ENCODE results near the gene CRIP3.

CRIP3 gene

DNA sequence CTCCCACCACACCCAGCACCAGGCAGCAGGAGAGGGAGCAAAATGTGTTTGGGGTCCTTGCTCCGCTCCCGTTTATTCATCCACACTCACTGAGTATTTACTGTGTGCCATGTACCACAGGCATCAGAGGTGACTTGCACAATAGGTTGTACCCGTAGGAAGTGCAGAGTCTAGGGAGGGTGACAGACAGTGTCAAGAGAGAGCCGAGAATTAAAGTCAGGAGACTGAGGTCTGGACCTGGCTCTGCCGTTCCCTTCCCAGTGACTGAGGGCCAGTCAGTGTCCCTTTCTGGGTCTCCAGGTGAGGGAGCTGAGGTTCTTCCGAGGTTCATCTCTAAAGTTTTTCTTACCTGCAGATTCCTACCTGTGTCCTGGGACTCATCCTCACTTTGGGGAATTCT, 43.1 kb downstream of the CRIP3 start:
- Histone ChIP-seq H3K4me1 (ENCODE audit: control insufficient read depth in 1 of 2, insufficient read depth in 2 of 2, low read length in 2 of 2) (peaks cover 35 to 38% of the 10 kb centered on the region in 2 donors), H3K4me3 (ENCODE audit: low read depth in 1 of 2, low read length in 2 of 2) (no peak overlapping the region), H3K9ac (ENCODE audit: low read depth in 1 of 2, low read length in 2 of 2) (no peak overlapping the region), H3K36me3 (ENCODE audit: control insufficient read depth in 1 of 2, insufficient read depth in 2 of 2, low read length in 2 of 2) (no peaks in the 10 kb centered on the region), H3K9me3 (ENCODE audit: control insufficient read depth in 1 of 2, low read length in 2 of 2) (no peaks in the 10 kb centered on the region), H3K27me3 (ENCODE audit: control insufficient read depth in 1 of 2, insufficient read depth in 2 of 2, low read length in 2 of 2) (peaks cover 0 to 3% of the 10 kb centered on the region in 2 donors), H3K27ac (ENCODE audit: low read depth, low read length) (no peak overlapping the region)

DNA sequence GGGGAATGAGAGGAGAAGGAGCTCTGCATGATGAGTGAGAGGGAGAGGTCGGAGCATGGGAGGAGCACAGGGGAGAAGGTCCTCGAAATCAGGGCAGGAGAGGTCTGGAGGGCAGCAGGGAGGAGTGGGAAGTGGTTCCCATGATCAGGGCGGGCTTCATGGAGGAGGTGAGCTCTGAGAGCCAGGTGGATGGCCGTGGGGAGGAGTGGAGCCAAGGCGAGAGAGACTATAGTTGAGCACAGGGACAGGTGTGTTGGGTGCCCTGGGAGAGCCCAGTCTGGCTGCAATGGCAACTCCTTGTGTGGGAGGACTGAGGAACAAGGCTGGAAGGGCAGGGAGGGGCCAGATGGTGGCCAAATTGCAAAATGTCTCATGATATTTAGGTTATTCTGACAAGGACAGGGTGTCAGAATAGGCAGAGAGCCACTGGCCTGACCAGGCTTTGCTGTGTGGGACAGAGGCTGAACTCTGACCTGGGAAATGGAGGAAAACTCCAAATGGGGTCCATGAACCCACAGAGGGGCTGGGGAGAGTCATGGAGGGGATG, 44.0 kb downstream of the CRIP3 start:
- no peaks in the 10 kb centered on the region for H3K9me3 ChIP-seq (ENCODE audit: control insufficient read depth in 1 of 2, low read length in 2 of 2)
- H3K36me3 ChIP-seq (ENCODE audit: control insufficient read depth in 1 of 2, insufficient read depth in 2 of 2, low read length in 2 of 2), result no peaks in the 10 kb centered on the region
- H3K27ac ChIP-seq (ENCODE audit: low read depth, low read length), result no peak overlapping the region
- H3K9ac ChIP-seq (ENCODE audit: low read depth in 1 of 2, low read length in 2 of 2), result no peak overlapping the region
- H3K4me1 ChIP-seq (ENCODE audit: control insufficient read depth in 1 of 2, insufficient read depth in 2 of 2, low read length in 2 of 2), result peaks cover 26 to 32% of the 10 kb centered on the region in 2 donors
- peaks cover 0 to 3% of the 10 kb centered on the region in 2 donors for H3K27me3 ChIP-seq (ENCODE audit: control insufficient read depth in 1 of 2, insufficient read depth in 2 of 2, low read length in 2 of 2)
- no peak overlapping the region for H3K4me3 ChIP-seq (ENCODE audit: low read depth in 1 of 2, low read length in 2 of 2)

DNA sequence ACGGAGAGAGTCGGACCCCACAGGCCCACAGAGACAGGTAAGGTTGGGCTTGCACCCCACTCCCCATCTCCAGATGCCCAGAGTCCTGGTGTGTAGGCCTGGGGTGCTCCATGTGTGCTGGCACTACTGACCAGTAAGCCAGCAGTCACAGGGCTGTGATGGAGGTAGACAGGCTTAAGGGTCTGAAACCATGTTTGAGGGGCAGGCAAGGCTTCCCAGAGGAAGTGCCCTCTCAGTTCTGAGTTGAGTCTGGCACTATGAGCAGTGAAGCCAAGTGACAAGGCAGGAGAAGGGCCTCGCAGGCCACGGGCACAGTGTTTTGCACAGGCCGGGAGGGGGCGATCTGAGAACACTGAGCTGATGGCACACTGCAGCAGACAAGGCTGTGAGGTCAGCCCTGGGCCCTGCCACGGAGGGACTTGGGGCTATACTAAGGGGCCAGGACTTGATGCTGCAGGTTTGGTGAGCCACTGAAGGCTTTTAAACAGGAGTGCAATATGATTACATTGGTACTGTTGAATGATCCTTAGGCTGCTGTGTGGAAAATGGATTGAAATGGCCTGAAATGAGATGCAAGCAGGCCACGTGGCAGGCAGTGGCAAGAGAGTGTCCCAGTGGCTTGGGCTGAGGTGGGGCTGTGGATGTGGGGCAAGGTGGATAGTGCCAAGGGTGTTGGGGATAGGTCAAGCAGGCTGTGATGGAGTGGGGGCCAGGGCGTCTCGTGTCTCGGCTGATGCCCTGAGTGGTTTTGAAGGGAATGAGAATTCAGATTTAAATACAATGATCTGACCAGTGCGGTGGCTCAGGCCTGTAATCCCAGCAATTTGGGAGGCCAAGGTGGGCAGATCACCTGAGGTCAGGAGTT, 45.1 kb downstream of the CRIP3 start:
- Histone ChIP-seq H3K9me3 (ENCODE audit: control insufficient read depth in 1 of 2, low read length in 2 of 2) (no peaks in the 10 kb centered on the region), H3K27ac (ENCODE audit: low read depth, low read length) (no peak overlapping the region), H3K9ac (ENCODE audit: low read depth in 1 of 2, low read length in 2 of 2) (peak overlapping the region in 1 of 2 donors; percentile 9), H3K4me1 (ENCODE audit: control insufficient read depth in 1 of 2, insufficient read depth in 2 of 2, low read length in 2 of 2) (peaks cover 18 to 21% of the 10 kb centered on the region in 2 donors), H3K36me3 (ENCODE audit: control insufficient read depth in 1 of 2, insufficient read depth in 2 of 2, low read length in 2 of 2) (no peaks in the 10 kb centered on the region), H3K4me3 (ENCODE audit: low read depth in 1 of 2, low read length in 2 of 2) (no peak overlapping the region), H3K27me3 (ENCODE audit: control insufficient read depth in 1 of 2, insufficient read depth in 2 of 2, low read length in 2 of 2) (no peaks in the 10 kb centered on the region)

DNA sequence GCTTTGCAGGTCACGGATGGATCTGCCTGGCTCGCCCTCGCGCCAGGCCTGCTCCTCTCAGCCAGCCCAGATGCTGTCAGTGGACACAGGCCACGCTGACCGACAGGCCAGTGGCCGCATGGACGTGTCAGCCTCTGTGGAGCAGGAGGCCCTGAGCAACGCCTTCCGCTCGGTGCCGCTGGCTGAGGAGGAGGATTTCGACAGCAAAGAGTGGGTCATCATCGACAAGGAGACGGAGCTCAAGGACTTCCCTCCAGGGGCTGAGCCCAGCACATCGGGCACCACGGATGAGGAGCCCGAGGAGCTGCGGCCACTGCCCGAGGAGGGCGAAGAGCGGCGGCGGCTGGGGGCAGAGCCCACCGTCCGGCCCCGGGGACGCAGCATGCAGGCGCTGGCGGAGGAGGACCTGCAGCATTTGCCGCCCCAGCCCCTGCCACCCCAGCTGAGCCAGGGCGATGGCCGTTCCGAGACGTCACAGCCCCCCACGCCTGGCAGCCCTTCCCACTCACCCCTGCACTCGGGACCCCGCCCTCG, 45.8 kb downstream of the CRIP3 start:
- Histone ChIP-seq H3K9me3 (ENCODE audit: control insufficient read depth in 1 of 2, low read length in 2 of 2) (no peaks in the 10 kb centered on the region), H3K9ac (ENCODE audit: low read depth in 1 of 2, low read length in 2 of 2) (peak overlapping the region in 1 of 2 donors; percentile 9), H3K27ac (ENCODE audit: low read depth, low read length) (no peak overlapping the region), H3K27me3 (ENCODE audit: control insufficient read depth in 1 of 2, insufficient read depth in 2 of 2, low read length in 2 of 2) (no peaks in the 10 kb centered on the region), H3K36me3 (ENCODE audit: control insufficient read depth in 1 of 2, insufficient read depth in 2 of 2, low read length in 2 of 2) (no peaks in the 10 kb centered on the region), H3K4me1 (ENCODE audit: control insufficient read depth in 1 of 2, insufficient read depth in 2 of 2, low read length in 2 of 2) (peaks cover 11 to 14% of the 10 kb centered on the region in 2 donors), H3K4me3 (ENCODE audit: low read depth in 1 of 2, low read length in 2 of 2) (no peak overlapping the region)

DNA sequence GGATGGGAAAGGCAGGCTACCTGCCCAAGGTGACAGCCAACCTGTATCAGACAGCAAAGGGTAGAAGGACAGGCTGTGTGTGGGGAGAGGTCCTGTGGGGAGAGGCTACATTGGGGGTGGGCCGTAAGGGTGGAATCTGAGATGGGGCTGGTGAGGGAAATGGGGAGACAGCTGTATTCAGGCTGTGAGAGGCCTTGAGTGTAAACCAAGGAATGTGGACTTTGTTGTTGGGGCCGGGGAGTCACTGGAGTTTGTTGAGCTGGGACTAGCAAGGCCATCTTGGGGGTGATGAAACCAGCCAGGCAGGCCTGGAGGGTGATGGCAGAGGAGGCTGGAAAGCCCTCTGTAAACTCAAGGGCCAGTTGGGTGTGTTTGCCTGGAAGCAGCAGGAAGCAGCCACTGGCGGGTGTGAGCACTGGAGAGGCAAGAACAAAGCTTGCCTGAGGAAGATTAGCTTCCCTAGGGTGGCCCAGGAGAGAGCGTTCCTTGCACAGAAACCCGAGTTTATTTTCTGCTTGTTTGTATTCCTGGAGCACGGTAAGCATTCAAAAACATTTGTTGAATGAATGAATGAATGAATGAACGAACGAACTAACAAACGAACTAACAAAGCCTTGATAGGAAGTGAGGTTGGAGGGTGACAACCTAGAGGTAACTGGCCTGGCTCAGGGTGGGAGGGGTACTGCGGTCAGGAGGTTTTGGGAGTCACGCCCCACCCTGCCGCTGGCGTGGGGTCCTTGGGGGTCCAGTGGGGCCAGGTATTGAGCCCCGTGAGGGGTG, 46.4 kb downstream of the CRIP3 start:
- Histone ChIP-seq H3K27ac (ENCODE audit: low read depth, low read length) (no peak overlapping the region), H3K27me3 (ENCODE audit: control insufficient read depth in 1 of 2, insufficient read depth in 2 of 2, low read length in 2 of 2) (no peaks in the 10 kb centered on the region), H3K4me3 (ENCODE audit: low read depth in 1 of 2, low read length in 2 of 2) (no peak overlapping the region), H3K4me1 (ENCODE audit: control insufficient read depth in 1 of 2, insufficient read depth in 2 of 2, low read length in 2 of 2) (peaks cover 5 to 7% of the 10 kb centered on the region in 2 donors), H3K36me3 (ENCODE audit: control insufficient read depth in 1 of 2, insufficient read depth in 2 of 2, low read length in 2 of 2) (no peaks in the 10 kb centered on the region), H3K9ac (ENCODE audit: low read depth in 1 of 2, low read length in 2 of 2) (no peak overlapping the region), H3K9me3 (ENCODE audit: control insufficient read depth in 1 of 2, low read length in 2 of 2) (no peaks in the 10 kb centered on the region)

DNA sequence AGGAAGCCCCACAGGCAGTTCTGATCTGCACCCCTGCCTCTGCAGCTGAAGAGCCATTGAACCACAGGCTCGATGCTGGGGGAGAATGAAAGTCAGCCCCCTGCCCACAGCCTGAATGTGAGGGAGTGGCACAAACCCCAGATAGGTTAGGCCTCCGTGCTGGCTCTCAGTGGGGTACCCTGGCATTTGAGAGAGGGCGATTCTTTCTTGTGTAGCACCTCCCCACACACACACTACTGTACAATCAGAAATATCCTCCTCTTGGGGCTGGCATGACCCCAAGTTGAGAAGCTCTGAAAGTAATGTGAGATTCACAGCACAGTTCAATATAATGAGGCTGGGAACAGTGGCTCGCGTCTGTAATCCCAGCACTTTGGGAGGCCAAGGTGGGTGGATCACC, 47.4 kb downstream of the CRIP3 start:
- no peaks in the 10 kb centered on the region for H3K9me3 ChIP-seq (ENCODE audit: control insufficient read depth in 1 of 2, low read length in 2 of 2)
- no peak overlapping the region for H3K9ac ChIP-seq (ENCODE audit: low read depth in 1 of 2, low read length in 2 of 2)
- H3K4me3 ChIP-seq (ENCODE audit: low read depth in 1 of 2, low read length in 2 of 2), result no peak overlapping the region
- no peaks in the 10 kb centered on the region for H3K36me3 ChIP-seq (ENCODE audit: control insufficient read depth in 1 of 2, insufficient read depth in 2 of 2, low read length in 2 of 2)
- peaks cover 3% of the 10 kb centered on the region in 2 donors for H3K4me1 ChIP-seq (ENCODE audit: control insufficient read depth in 1 of 2, insufficient read depth in 2 of 2, low read length in 2 of 2)
- no peak overlapping the region for H3K27ac ChIP-seq (ENCODE audit: low read depth, low read length)
- H3K27me3 ChIP-seq (ENCODE audit: control insufficient read depth in 1 of 2, insufficient read depth in 2 of 2, low read length in 2 of 2), result no peaks in the 10 kb centered on the region

DNA sequence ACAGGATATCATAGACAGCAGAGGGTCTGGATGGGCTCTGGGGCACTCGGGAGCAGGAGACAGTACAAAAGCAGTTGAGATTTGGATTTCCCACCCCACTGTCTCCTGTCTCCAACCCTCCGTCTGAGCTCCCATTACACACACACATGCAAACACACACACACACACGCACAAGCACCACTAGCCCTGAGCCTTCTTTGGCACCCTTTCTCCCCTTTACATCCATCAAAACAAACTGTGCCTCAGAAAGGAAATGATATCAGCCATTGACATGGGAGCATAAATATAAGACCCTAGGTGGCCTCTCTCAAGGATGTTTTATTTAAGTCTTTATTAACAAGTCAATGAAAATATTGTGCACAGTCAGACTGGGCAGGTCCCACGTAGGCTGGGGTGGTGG, 47.8 kb downstream of the CRIP3 start:
- H3K36me3 ChIP-seq (ENCODE audit: control insufficient read depth in 1 of 2, insufficient read depth in 2 of 2, low read length in 2 of 2), result no peaks in the 10 kb centered on the region
- no peak overlapping the region for H3K4me3 ChIP-seq (ENCODE audit: low read depth in 1 of 2, low read length in 2 of 2)
- no peak overlapping the region for H3K27ac ChIP-seq (ENCODE audit: low read depth, low read length)
- no peaks in the 10 kb centered on the region for H3K27me3 ChIP-seq (ENCODE audit: control insufficient read depth in 1 of 2, insufficient read depth in 2 of 2, low read length in 2 of 2)
- peaks cover 3% of the 10 kb centered on the region in 2 donors for H3K4me1 ChIP-seq (ENCODE audit: control insufficient read depth in 1 of 2, insufficient read depth in 2 of 2, low read length in 2 of 2)
- H3K9me3 ChIP-seq (ENCODE audit: control insufficient read depth in 1 of 2, low read length in 2 of 2), result no peaks in the 10 kb centered on the region
- no peak overlapping the region for H3K9ac ChIP-seq (ENCODE audit: low read depth in 1 of 2, low read length in 2 of 2)

DNA sequence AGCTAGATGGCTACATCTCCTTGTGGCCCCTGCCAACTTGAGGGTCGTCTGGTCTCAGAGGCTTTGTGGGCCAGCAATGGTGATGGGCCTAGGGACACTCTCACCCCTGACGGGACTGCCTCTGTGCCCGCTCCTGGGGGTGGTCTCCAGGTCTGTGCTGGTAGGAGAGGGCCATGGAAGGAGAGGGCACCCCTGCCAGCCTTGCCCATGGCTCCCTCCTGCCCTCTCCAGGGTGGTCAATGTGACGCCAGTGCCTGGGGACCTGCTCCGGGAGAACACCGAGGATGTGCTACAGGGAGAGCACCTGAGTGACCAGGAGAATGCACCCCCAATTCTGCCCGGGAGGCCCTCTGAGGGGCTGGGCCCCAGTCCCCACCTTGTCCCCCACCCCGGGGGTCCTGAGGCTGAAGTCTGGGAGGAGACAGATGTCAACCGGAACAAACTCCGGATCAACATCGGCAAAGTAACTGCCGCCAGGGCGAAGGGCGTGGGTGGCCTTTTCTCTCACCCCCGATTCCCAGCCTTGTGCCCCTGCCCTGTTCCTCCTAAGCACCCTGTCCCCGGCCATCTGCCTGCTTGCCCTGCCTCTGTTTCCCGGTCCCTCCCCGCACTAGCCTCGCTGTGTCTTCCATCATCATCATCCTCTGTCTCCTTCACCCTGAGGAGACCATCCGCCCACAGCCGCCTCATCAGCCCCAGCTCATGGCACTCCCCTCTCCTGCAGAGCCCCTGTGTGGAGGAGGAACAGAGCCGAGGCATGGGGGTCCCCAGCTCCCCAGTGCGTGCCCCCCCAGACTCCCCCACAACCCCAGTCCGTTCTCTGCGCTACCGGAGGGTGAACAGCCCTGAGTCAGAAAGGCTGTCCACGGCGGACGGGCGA, 49.6 kb downstream of the CRIP3 start:
- peaks cover 3% of the 10 kb centered on the region in 2 donors for H3K4me1 ChIP-seq (ENCODE audit: control insufficient read depth in 1 of 2, insufficient read depth in 2 of 2, low read length in 2 of 2)
- no peak overlapping the region for H3K4me3 ChIP-seq (ENCODE audit: low read depth in 1 of 2, low read length in 2 of 2)
- no peak overlapping the region for H3K9ac ChIP-seq (ENCODE audit: low read depth in 1 of 2, low read length in 2 of 2)
- no peaks in the 10 kb centered on the region for H3K27me3 ChIP-seq (ENCODE audit: control insufficient read depth in 1 of 2, insufficient read depth in 2 of 2, low read length in 2 of 2)
- H3K27ac ChIP-seq (ENCODE audit: low read depth, low read length), result no peak overlapping the region
- H3K9me3 ChIP-seq (ENCODE audit: control insufficient read depth in 1 of 2, low read length in 2 of 2), result no peaks in the 10 kb centered on the region
- no peaks in the 10 kb centered on the region for H3K36me3 ChIP-seq (ENCODE audit: control insufficient read depth in 1 of 2, insufficient read depth in 2 of 2, low read length in 2 of 2)

DNA sequence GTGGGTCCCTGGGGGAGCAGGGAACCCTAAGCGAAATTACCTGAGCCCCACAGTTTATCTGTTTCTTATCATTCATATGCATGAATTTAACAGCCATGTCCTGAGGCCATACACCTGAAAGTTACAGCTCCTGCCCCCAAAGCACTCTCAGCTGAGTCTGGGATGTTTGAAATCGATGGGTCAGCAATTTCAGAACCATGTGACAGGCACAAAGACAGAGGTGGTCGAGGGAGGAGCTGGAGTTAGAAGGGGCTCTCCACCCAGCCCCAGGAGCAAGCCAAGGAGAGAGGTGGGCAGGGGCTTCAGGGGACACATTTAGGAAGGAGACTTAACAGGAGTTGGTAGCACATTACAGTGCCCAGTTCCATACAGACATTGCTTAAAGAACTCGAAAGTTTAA, 50.4 kb downstream of the CRIP3 start:
- H3K36me3 ChIP-seq (ENCODE audit: control insufficient read depth in 1 of 2, insufficient read depth in 2 of 2, low read length in 2 of 2), result no peaks in the 10 kb centered on the region
- H3K9me3 ChIP-seq (ENCODE audit: control insufficient read depth in 1 of 2, low read length in 2 of 2), result no peaks in the 10 kb centered on the region
- H3K27ac ChIP-seq (ENCODE audit: low read depth, low read length), result no peak overlapping the region
- no peak overlapping the region for H3K4me3 ChIP-seq (ENCODE audit: low read depth in 1 of 2, low read length in 2 of 2)
- H3K9ac ChIP-seq (ENCODE audit: low read depth in 1 of 2, low read length in 2 of 2), result no peak overlapping the region
- H3K4me1 ChIP-seq (ENCODE audit: control insufficient read depth in 1 of 2, insufficient read depth in 2 of 2, low read length in 2 of 2), result peaks cover 0 to 3% of the 10 kb centered on the region in 2 donors
- peaks cover 0 to 3% of the 10 kb centered on the region in 2 donors for H3K27me3 ChIP-seq (ENCODE audit: control insufficient read depth in 1 of 2, insufficient read depth in 2 of 2, low read length in 2 of 2)

Data from duodenal mucosa (tissue), 2 donors.